Parietal lobe (tissue), 1 donor: Measurements from ENCODE around the gene MOB2. TPM values are rescaled to one million over a fixed set of nuclear protein-coding genes. Genes with fewer than 3 reads are reported as not detected.

ENCODE experiments used
- total RNA-seq: library from RNA; depleted of rRNA; stranded (reverse); fragments of >200 nt; gene quantifications from one replicate; pipeline ENCODE4 v1.2.3, GENCODE V29; 2014

MOB2 gene, protein sequence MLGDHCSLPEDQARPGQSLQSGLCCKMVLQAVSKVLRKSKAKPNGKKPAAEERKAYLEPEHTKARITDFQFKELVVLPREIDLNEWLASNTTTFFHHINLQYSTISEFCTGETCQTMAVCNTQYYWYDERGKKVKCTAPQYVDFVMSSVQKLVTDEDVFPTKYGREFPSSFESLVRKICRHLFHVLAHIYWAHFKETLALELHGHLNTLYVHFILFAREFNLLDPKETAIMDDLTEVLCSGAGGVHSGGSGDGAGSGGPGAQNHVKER
- total RNA-seq = 22.5 TPM

DNA sequence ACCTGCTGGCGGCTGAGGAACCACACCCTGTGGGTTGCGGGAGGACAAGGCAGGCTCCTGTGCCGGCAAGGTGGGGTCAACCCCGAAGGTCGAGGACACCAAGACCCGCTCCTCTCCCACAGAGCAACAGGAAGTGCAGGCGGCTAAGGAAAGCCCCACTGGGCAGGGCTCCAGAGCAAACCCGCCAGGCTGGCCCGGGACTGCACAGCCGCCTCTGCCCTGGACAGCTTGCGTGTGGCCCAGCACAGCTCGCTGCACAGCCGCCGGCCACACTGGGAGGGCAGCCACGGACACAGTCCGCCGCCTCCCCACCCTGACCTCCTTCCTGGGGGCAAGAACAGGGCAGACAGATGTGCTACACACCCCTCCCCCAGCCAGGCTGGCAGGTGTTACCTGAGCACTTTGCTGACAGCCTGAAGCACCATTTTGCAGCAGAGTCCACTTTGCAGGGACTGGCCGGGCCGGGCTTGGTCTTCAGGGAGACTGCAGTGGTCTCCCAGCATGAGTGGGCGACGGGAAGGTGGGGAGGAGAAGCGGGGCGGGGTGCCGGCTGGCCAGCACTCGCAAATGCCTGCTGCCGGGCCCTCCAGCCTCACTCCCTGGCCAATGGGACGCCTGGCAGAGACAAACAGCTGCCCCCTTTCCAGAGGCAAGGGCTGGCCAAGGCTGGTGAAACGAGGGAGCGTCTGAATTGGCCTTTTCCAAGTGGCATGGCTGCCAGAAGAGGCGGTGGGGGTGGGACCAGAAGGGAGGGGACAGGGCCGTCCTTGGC lies at the start of gene MOB2:
TSS of gene MOB2 (minus strand) at position 726 of the 772 bp plus-strand sequence. CDS start at position 503, 223 bp downstream.

Other genes starting within 250 kb of the MOB2 start
- 27.5 TPM for gene TOLLIP, start 177.1 kb downstream of the MOB2 start, total RNA-seq
- gene BRSK2, start 96.8 kb downstream of the MOB2 start, total RNA-seq = 54.5 TPM
- 8.8 TPM for gene DUSP8, start 85.5 kb upstream of the MOB2 start, total RNA-seq
- not detected for gene KRTAP5-1, start 98.5 kb upstream of the MOB2 start, total RNA-seq
- gene KRTAP5-2, start 111.5 kb upstream of the MOB2 start, total RNA-seq = not detected
- gene KRTAP5-3, start 121.7 kb upstream of the MOB2 start, total RNA-seq = not detected
- not detected for gene KRTAP5-4, start 135.4 kb upstream of the MOB2 start, total RNA-seq
- not detected for gene KRTAP5-5, start 143.0 kb upstream of the MOB2 start, total RNA-seq
- gene KRTAP5-6, start 210.4 kb upstream of the MOB2 start, total RNA-seq = not detected